ENCODE measurements around the gene PARVA. TPM values are rescaled to one million over a fixed set of nuclear protein-coding genes. Genes with fewer than 3 reads are reported as not detected.

Gene PARVA, protein sequence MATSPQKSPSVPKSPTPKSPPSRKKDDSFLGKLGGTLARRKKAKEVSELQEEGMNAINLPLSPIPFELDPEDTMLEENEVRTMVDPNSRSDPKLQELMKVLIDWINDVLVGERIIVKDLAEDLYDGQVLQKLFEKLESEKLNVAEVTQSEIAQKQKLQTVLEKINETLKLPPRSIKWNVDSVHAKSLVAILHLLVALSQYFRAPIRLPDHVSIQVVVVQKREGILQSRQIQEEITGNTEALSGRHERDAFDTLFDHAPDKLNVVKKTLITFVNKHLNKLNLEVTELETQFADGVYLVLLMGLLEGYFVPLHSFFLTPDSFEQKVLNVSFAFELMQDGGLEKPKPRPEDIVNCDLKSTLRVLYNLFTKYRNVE
- total RNA-seq, result 17.6 and 19.2 TPM in 2 replicates

DNA sequence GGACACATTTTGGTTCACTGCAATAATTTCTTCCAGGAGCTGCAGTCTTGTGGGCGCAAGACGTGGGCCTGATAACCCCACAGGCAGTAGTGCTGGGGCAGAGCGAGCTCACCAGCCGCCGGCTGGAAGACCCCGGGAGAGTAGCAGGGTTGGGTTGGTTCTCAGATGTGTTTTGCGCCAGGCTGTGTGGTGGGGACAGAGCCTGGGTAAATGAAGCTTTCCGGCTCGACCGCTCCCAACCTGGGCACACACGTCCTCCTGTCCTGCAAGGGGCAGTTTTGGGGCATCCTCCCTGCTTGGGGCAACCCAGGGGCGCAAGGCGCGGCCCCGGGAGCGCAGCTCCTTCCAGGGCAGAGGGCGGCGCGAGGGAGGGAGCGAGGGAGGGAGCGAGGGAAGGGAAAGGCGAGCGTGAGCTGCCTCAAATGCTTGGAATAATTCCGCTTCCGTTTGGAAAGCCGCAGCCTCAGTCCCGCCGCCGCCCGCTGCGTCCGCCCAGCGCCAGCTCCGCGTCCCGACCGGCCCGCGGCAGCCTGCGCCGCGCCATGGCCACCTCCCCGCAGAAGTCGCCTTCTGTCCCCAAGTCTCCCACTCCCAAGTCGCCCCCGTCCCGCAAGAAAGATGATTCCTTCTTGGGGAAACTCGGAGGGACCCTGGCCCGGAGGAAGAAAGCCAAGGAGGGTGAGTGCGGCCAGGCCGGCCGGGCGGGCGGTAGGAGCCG is at the start of gene PARVA:
PARVA (plus strand) TSS at position 466 of the 718 bp plus-strand sequence; CDS start at position 543, 77 bp downstream.

